Upper lobe of right lung (tissue), 1 donor: ENCODE measurements around the gene PPP1R10. TPM values are rescaled to one million over a fixed set of nuclear protein-coding genes. Genes with fewer than 3 reads are reported as not detected.

ENCODE experiments used
- ATAC-seq: fragments of 200-7000 bp; cut with Tn5 transposase; one replicate; pipeline ENCODE4 v1.9.1; 2020; ENCODE audit warnings: mild to moderate bottlenecking, moderate library complexity
- DNase-seq: peaks from one replicate; pipeline ENCODE4 v3.0.0-alpha.2; 2020
- H3K27ac ChIP-seq: fragments of 200-600 bp; one replicate; pipeline ENCODE4 v1.8.0; 2022
- H3K27me3 ChIP-seq: fragments of 200-600 bp; one replicate; pipeline ENCODE4 v1.8.0; 2022; ENCODE audit warnings: mild to moderate bottlenecking
- H3K36me3 ChIP-seq: fragments of 200-600 bp; one replicate; pipeline ENCODE4 v1.8.0; 2022
- H3K4me1 ChIP-seq: fragments of 200-600 bp; one replicate; pipeline ENCODE4 v1.8.0; 2022
- H3K4me3 ChIP-seq: fragments of 200-600 bp; one replicate; pipeline ENCODE4 v1.8.0; 2022; ENCODE audit warnings: mild to moderate bottlenecking
- H3K9me3 ChIP-seq: fragments of 200-600 bp; one replicate; pipeline ENCODE4 v1.8.0; 2022
- CTCF ChIP-seq: fragments of 200-600 bp; IDR thresholded peaks from one replicate; pipeline ENCODE4 v1.8.0; 2022; ENCODE audit warnings: antibody characterized with exemption
- intact Hi-C: fragments of 100-400 bp; cut with DNase I; formaldehyde crosslinking; loops from one replicate; pipeline ENCODE4 v1.11.0; 2022
- total RNA-seq: library from RNA; stranded (reverse); fragmentation: NEBNext Ultra II Directional; extraction: Animal tissue kit (Norgen Biotek cat#: 25700); gene quantifications from one replicate; pipeline ENCODE4 v1.2.1, GENCODE V29; 2021
- donor health status: DM: no; HTN: yes; CAD: no; lungs with severe emphysema.

Gene PPP1R10
- total RNA-seq, 1 donor from 2014 or later, result 68.3 TPM

DNA sequence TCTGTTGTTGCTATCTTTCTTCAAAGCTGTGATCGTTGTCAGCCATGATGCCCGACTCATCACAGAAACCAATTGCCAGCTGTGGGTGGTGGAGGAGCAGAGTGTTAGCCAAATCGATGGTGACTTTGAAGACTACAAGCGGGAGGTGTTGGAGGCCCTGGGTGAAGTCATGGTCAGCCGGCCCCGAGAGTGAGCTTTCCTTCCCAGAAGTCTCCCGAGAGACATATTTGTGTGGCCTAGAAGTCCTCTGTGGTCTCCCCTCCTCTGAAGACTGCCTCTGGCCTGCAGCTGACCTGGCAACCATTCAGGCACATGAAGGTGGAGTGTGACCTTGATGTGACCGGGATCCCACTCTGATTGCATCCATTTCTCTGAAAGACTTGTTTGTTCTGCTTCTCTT lies 26.5 kb downstream of the PPP1R10 start:
- H3K4me1 ChIP-seq, result peaks cover 20% of the 10 kb centered on the region
- peaks cover 86% of the 10 kb centered on the region for H3K36me3 ChIP-seq
- no peaks in the 10 kb centered on the region for H3K9me3 ChIP-seq
- intact Hi-C loops, result no loop called here
- no peak for TF ChIP-seq CTCF
- H3K4me3 ChIP-seq, result no peak overlapping the region
- H3K27me3 ChIP-seq, result no peaks in the 10 kb centered on the region
- ATAC-seq (peak; percentile 17), DNase-seq (no peak)
- peak overlapping the region; percentile 36 for H3K27ac ChIP-seq

DNA sequence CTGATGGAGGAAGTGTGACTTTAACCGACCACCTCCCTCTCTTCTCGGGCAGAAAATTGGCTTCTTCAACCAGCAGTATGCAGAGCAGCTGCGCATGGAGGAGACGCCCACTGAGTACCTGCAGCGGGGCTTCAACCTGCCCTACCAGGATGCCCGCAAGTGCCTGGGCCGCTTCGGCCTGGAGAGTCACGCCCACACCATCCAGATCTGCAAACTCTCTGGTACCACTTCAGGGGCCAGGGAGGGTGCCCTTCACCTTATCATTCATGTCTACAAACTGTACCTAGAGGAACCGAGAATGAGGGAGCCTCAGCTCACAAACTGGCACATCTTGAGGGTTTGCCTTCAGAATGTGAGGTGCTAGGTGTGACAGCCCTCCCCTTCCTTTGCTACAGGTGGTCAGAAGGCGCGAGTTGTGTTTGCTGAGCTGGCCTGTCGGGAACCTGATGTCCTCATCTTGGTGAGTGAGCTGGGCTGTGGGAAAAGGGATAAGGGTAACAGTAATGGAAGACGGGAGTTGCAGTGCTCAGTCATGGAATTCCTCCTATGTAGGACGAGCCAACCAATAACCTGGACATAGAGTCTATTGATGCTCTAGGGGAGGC lies 27.2 kb downstream of the PPP1R10 start:
- peaks cover 20% of the 10 kb centered on the region for H3K4me1 ChIP-seq
- TF ChIP-seq CTCF, result no peak
- intact Hi-C loops, result no loop called here
- no peak overlapping the region for H3K4me3 ChIP-seq
- no peaks in the 10 kb centered on the region for H3K9me3 ChIP-seq
- H3K27me3 ChIP-seq, result no peaks in the 10 kb centered on the region
- peak overlapping the region; percentile 36 for H3K27ac ChIP-seq
- peak; percentile 17 for DNase-seq
- H3K36me3 ChIP-seq, result peaks cover 89% of the 10 kb centered on the region
- ATAC-seq, result peak; percentile 17

DNA sequence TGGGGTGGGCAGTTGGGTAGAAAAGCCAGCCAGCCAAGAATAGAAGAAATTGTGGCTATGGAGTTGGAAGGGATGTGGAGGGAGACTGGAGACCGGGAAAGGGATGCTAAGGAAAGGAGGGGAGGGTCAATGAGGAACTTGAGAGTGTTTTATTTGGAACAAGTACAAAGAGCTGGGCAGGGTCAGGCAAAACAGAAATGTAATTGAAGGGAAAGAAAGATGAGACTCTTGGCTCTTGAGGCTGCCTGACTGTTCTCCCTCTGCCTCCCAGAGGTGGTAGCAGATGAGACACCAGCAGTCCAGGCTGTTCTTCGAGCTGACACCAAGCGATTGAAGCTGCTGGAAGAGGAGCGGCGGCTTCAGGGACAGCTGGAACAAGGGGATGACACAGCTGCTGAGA lies 33.1 kb downstream of the PPP1R10 start:
- Histone ChIP-seq H3K4me3 (no peak overlapping the region), H3K27ac (no peak overlapping the region), H3K27me3 (no peaks in the 10 kb centered on the region), H3K36me3 (peaks cover 100% of the 10 kb centered on the region), H3K9me3 (no peaks in the 10 kb centered on the region), H3K4me1 (no peaks in the 10 kb centered on the region)
- intact Hi-C loops, result no loop called here
- ATAC-seq, result no peak
- TF ChIP-seq CTCF, result no peak
- DNase-seq, result peak; percentile 19

GRCh38 chr6:30578051-30578450 lies 39.0 kb downstream of the PPP1R10 start:
- no peak for ATAC-seq
- no peak overlapping the region for H3K4me3 ChIP-seq
- H3K4me1 ChIP-seq, result peaks cover 7% of the 10 kb centered on the region
- H3K27me3 ChIP-seq, result no peaks in the 10 kb centered on the region
- H3K27ac ChIP-seq, result no peak overlapping the region
- intact Hi-C loops, result no loop called here
- H3K9me3 ChIP-seq, result no peaks in the 10 kb centered on the region
- no peak for TF ChIP-seq CTCF
- no peak for DNase-seq
- peaks cover 76% of the 10 kb centered on the region for H3K36me3 ChIP-seq

GRCh38 chr6:30573113-30573512 lies 43.9 kb downstream of the PPP1R10 start:
- peaks cover 29% of the 10 kb centered on the region for H3K4me1 ChIP-seq
- no peak overlapping the region for H3K4me3 ChIP-seq
- no peaks in the 10 kb centered on the region for H3K27me3 ChIP-seq
- DNase-seq (no peak), ATAC-seq (no peak)
- TF ChIP-seq CTCF, result no peak
- no peaks in the 10 kb centered on the region for H3K9me3 ChIP-seq
- H3K36me3 ChIP-seq, result peaks cover 26% of the 10 kb centered on the region
- H3K27ac ChIP-seq, result no peak overlapping the region
- intact Hi-C loops, result no loop called here

DNA sequence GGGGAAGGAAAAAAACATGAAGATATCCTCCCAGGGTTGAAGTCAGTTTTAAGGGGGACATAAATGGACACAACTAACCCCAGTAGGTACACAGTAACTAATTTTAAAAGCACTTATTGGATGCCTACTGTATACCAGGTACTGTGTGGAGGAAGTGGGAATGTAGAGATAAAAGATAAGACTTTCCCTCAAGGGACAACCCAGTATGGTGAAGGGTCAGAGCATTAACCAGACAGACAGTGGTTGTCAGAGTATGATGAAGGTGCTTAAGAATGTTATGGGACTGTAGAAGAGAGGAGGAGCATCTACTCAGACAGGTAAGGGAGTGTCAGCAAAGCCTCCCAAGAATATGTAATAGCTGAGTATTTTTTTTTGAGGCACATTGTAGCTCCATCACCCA lies 44.9 kb downstream of the PPP1R10 start:
- H3K4me3 ChIP-seq, result peak overlapping the region; percentile 63
- no peak for TF ChIP-seq CTCF
- intact Hi-C loops, result no loop called here
- no peak for ATAC-seq
- no peak for DNase-seq
- peak overlapping the region; percentile 90 for H3K27ac ChIP-seq
- no peaks in the 10 kb centered on the region for H3K27me3 ChIP-seq
- H3K9me3 ChIP-seq, result no peaks in the 10 kb centered on the region
- peaks cover 17% of the 10 kb centered on the region for H3K36me3 ChIP-seq
- peaks cover 29% of the 10 kb centered on the region for H3K4me1 ChIP-seq
